NCI-H2107 (cell line): ENCODE results near the gene PCSK4.
"Not testable (repeated sequence)": the region's sequence is repeated elsewhere in the genome, so short reads cannot be mapped to it uniquely, and the experiment has no call there.

Experiments
- DNase-seq: peaks from one replicate; lab custom pipeline; 2025; lab: John Stamatoyannopoulos, UW

PCSK4 gene

GRCh38 chr19:1490311-1491113 lies at the start of gene PCSK4:
Gene PCSK4 (minus strand): TSS chr19:1490350. CDS start chr19:1490346, 4 bp downstream.
- peak; percentile 98 for DNase-seq

GRCh38 chr19:1539749-1540148 lies 49.6 kb upstream of the PCSK4 start:
- not testable (repeated sequence) for DNase-seq

GRCh38 chr19:1538978-1539377 lies 48.8 kb upstream of the PCSK4 start:
- DNase-seq = no peak

GRCh38 chr19:1535699-1536098 lies 45.5 kb upstream of the PCSK4 start:
- not testable (repeated sequence) for DNase-seq

GRCh38 chr19:1534972-1535371 lies 44.8 kb upstream of the PCSK4 start:
- no peak for DNase-seq

- DNase-seq = no peak
These were observed 43.5 kb upstream of the PCSK4 start for GRCh38 chr19:1533510-1534150.

GRCh38 chr19:1532003-1532402 lies 41.9 kb upstream of the PCSK4 start:
- no peak for DNase-seq

- DNase-seq = no peak
These were observed 41.4 kb upstream of the PCSK4 start for GRCh38 chr19:1531587-1531986.

- not testable (repeated sequence) for DNase-seq
These were observed 40.7 kb upstream of the PCSK4 start for GRCh38 chr19:1530856-1531255.

- DNase-seq = no peak
These were observed 39.3 kb upstream of the PCSK4 start for GRCh38 chr19:1529430-1529816.

- no peak for DNase-seq
These were observed 38.7 kb upstream of the PCSK4 start for GRCh38 chr19:1528596-1529429.

- DNase-seq = no peak
These were observed 37.6 kb upstream of the PCSK4 start for GRCh38 chr19:1527650-1528309.

- no peak for DNase-seq
These were observed 37.0 kb upstream of the PCSK4 start for GRCh38 chr19:1526979-1527649.

- DNase-seq = no peak
These were observed 36.1 kb upstream of the PCSK4 start for GRCh38 chr19:1526066-1526778.

- DNase-seq = no peak
These were observed 35.2 kb upstream of the PCSK4 start for GRCh38 chr19:1525343-1525742.

GRCh38 chr19:1524972-1525325 lies 34.8 kb upstream of the PCSK4 start:
- no peak for DNase-seq

- no peak for DNase-seq
These were observed 34.3 kb upstream of the PCSK4 start for GRCh38 chr19:1524287-1524971.

- DNase-seq = no peak
These were observed 33.5 kb upstream of the PCSK4 start, which contains the start of gene PLK5 for GRCh38 chr19:1523412-1524286. Gene PLK5 (plus strand): TSS chr19:1524077. CDS start chr19:1526997, 2,920 bp downstream.

- no peak for DNase-seq
These were observed 32.7 kb upstream of the PCSK4 start for GRCh38 chr19:1522838-1523237.
